Activated naive CD8-positive, alpha-beta T cell treated with anti-CD3 and anti-CD28 coated beads, Interleukin-2, amount 50 U/mL, for 24 hours (primary cell): ENCODE measurements around the gene ELK1.

ENCODE experiments used
- ATAC-seq: fragments of 150-1000 bp; cut with Tn5 transposase; one replicate; pipeline ENCODE4 v1.10.0; 2021
- DNase-seq: peaks from one replicate; pipeline ENCODE4 v3.0.0; 2021
- H3K27ac Mint-ChIP-seq: one replicate; pipeline ENCODE4 v1.8.0; 2021; ENCODE audit warnings: mild to moderate bottlenecking, mixed read lengths
- H3K27me3 Mint-ChIP-seq: one replicate; pipeline ENCODE4 v1.8.0; 2021; ENCODE audit warnings: mixed read lengths
- H3K36me3 Mint-ChIP-seq: one replicate; pipeline ENCODE4 v1.8.0; 2021; ENCODE audit warnings: low read depth, mixed read lengths
- H3K4me1 Mint-ChIP-seq: one replicate; pipeline ENCODE4 v1.8.0; 2021; ENCODE audit warnings: mixed read lengths
- H3K4me3 Mint-ChIP-seq: one replicate; pipeline ENCODE4 v1.8.0; 2021; ENCODE audit warnings: mild to moderate bottlenecking, moderate library complexity, mixed read lengths
- H3K9me3 Mint-ChIP-seq: one replicate; pipeline ENCODE4 v1.8.0; 2021; ENCODE audit warnings: mixed read lengths

ELK1 gene

GRCh38 chrX:47633689-47634590 lies 16.4 kb downstream of the ELK1 start:
- DNase-seq (no peak), ATAC-seq (no peak)
- peaks cover 15% of the 10 kb centered on the region for H3K36me3 Mint-ChIP-seq
- no peak overlapping the region for H3K27ac Mint-ChIP-seq
- no peak overlapping the region for H3K4me3 Mint-ChIP-seq
- H3K9me3 Mint-ChIP-seq: no peaks in the 10 kb centered on the region
- H3K27me3 Mint-ChIP-seq: no peaks in the 10 kb centered on the region
- peaks cover 32% of the 10 kb centered on the region for H3K4me1 Mint-ChIP-seq

GRCh38 chrX:47632666-47633065 lies 17.7 kb downstream of the ELK1 start:
- peaks cover 10% of the 10 kb centered on the region for H3K36me3 Mint-ChIP-seq
- no peaks in the 10 kb centered on the region for H3K9me3 Mint-ChIP-seq
- no peak overlapping the region for H3K4me3 Mint-ChIP-seq
- no peaks in the 10 kb centered on the region for H3K27me3 Mint-ChIP-seq
- no peak overlapping the region for H3K27ac Mint-ChIP-seq
- peaks cover 28% of the 10 kb centered on the region for H3K4me1 Mint-ChIP-seq
- ATAC-seq (no peak), DNase-seq (no peak)

GRCh38 chrX:47631676-47632075 lies 18.7 kb downstream of the ELK1 start:
- ATAC-seq: no peak
- DNase-seq: no peak
- H3K4me1 Mint-ChIP-seq: peaks cover 24% of the 10 kb centered on the region
- H3K27ac Mint-ChIP-seq: no peak overlapping the region
- peaks cover 4% of the 10 kb centered on the region for H3K36me3 Mint-ChIP-seq
- H3K9me3 Mint-ChIP-seq: no peaks in the 10 kb centered on the region
- H3K4me3 Mint-ChIP-seq: no peak overlapping the region
- no peaks in the 10 kb centered on the region for H3K27me3 Mint-ChIP-seq

GRCh38 chrX:47629419-47630200 lies 20.8 kb downstream of the ELK1 start, which contains the start of gene CFP:
CFP (minus strand) TSS chrX:47629930; CDS start chrX:47629844, 86 bp downstream.
- Mint-ChIP-seq H3K27ac (peak within 1 kb of the TSS; percentile 83), H3K4me1 (peaks cover 18% of the 10 kb centered on the region), H3K9me3 (no peaks in the 10 kb centered on the region), H3K27me3 (no peaks in the 10 kb centered on the region), H3K4me3 (peak within 1 kb of the TSS; percentile 46), H3K36me3 (no peaks in the 10 kb centered on the region)
- ATAC-seq (peak; percentile 31), DNase-seq (no peak)

- no peaks in the 10 kb centered on the region for H3K36me3 Mint-ChIP-seq
- peaks cover 21% of the 10 kb centered on the region for H3K4me1 Mint-ChIP-seq
- DNase-seq (no peak), ATAC-seq (peak; percentile 25)
- H3K9me3 Mint-ChIP-seq: no peaks in the 10 kb centered on the region
- no peaks in the 10 kb centered on the region for H3K27me3 Mint-ChIP-seq
- peak overlapping the region; percentile 46 for H3K4me3 Mint-ChIP-seq
- H3K27ac Mint-ChIP-seq: peak overlapping the region; percentile 68
These were observed 21.4 kb downstream of the ELK1 start for GRCh38 chrX:47628982-47629381.

- H3K9me3 Mint-ChIP-seq: no peaks in the 10 kb centered on the region
- H3K27ac Mint-ChIP-seq: no peak overlapping the region
- H3K4me3 Mint-ChIP-seq: no peak overlapping the region
These were observed 25.0 kb downstream of the ELK1 start for GRCh38 chrX:47625365-47625764.

GRCh38 chrX:47623540-47624027 lies 26.8 kb downstream of the ELK1 start:
- no peak overlapping the region for H3K27ac Mint-ChIP-seq
- no peaks in the 10 kb centered on the region for H3K9me3 Mint-ChIP-seq
- peak; percentile 34 for DNase-seq
- no peaks in the 10 kb centered on the region for H3K27me3 Mint-ChIP-seq
- peak; percentile 61 for ATAC-seq
- H3K4me1 Mint-ChIP-seq: peaks cover 21% of the 10 kb centered on the region
- H3K4me3 Mint-ChIP-seq: peak overlapping the region; percentile 69
- H3K36me3 Mint-ChIP-seq: no peaks in the 10 kb centered on the region

More at GRCh38 chrX:47625365-47625764, 25.0 kb downstream of the ELK1 start:
- DNase-seq: no peak
- ATAC-seq: no peak
- H3K36me3 Mint-ChIP-seq: no peaks in the 10 kb centered on the region
- no peaks in the 10 kb centered on the region for H3K27me3 Mint-ChIP-seq
- H3K4me1 Mint-ChIP-seq: peaks cover 29% of the 10 kb centered on the region

- DNase-seq: no peak
- H3K36me3 Mint-ChIP-seq: no peaks in the 10 kb centered on the region
- no peak overlapping the region for H3K4me3 Mint-ChIP-seq
- no peak for ATAC-seq
- H3K27ac Mint-ChIP-seq: no peak overlapping the region
- peaks cover 19% of the 10 kb centered on the region for H3K4me1 Mint-ChIP-seq
- H3K9me3 Mint-ChIP-seq: no peaks in the 10 kb centered on the region
- peaks cover 3% of the 10 kb centered on the region for H3K27me3 Mint-ChIP-seq
These were observed 28.5 kb downstream of the ELK1 start for GRCh38 chrX:47621851-47622250.

GRCh38 chrX:47620303-47620685 lies 30.1 kb downstream of the ELK1 start:
- Mint-ChIP-seq H3K4me1 (peaks cover 19% of the 10 kb centered on the region), H3K27me3 (peaks cover 6% of the 10 kb centered on the region), H3K36me3 (no peaks in the 10 kb centered on the region), H3K9me3 (no peaks in the 10 kb centered on the region), H3K4me3 (no peak overlapping the region), H3K27ac (no peak overlapping the region)
- ATAC-seq (no peak), DNase-seq (no peak)

- peak within 1 kb of the TSS; percentile 54 for H3K4me3 Mint-ChIP-seq
These were observed 30.7 kb downstream of the ELK1 start, which contains the start of gene SYN1 for GRCh38 chrX:47619486-47620302. SYN1 (minus strand) TSS chrX:47619857; CDS start chrX:47619728, 129 bp downstream.

GRCh38 chrX:47618923-47619485 lies 31.4 kb downstream of the ELK1 start:
- Mint-ChIP-seq H3K9me3 (no peaks in the 10 kb centered on the region), H3K36me3 (no peaks in the 10 kb centered on the region), H3K27ac (no peak overlapping the region), H3K4me1 (peaks cover 17% of the 10 kb centered on the region), H3K27me3 (peaks cover 6% of the 10 kb centered on the region), H3K4me3 (peak overlapping the region; percentile 54)
- ATAC-seq (no peak), DNase-seq (no peak)

More at GRCh38 chrX:47619486-47620302, 30.7 kb downstream of the ELK1 start, which contains the start of gene SYN1:
- peak; percentile 82 for DNase-seq
- ATAC-seq: peak; percentile 75
- no peak within 1 kb of the TSS for H3K27ac Mint-ChIP-seq
- H3K4me1 Mint-ChIP-seq: peaks cover 19% of the 10 kb centered on the region
- no peaks in the 10 kb centered on the region for H3K9me3 Mint-ChIP-seq
- no peaks in the 10 kb centered on the region for H3K36me3 Mint-ChIP-seq
- peaks cover 6% of the 10 kb centered on the region for H3K27me3 Mint-ChIP-seq

- Mint-ChIP-seq H3K36me3 (no peaks in the 10 kb centered on the region), H3K9me3 (no peaks in the 10 kb centered on the region), H3K27me3 (peaks cover 6% of the 10 kb centered on the region), H3K27ac (no peak overlapping the region), H3K4me1 (peaks cover 3% of the 10 kb centered on the region), H3K4me3 (no peak overlapping the region)
- ATAC-seq: no peak
- no peak for DNase-seq
These were observed 35.7 kb downstream of the ELK1 start for GRCh38 chrX:47614618-47615017.

GRCh38 chrX:47613082-47613481 lies 37.3 kb downstream of the ELK1 start:
- Mint-ChIP-seq H3K36me3 (no peaks in the 10 kb centered on the region), H3K27me3 (peaks cover 2% of the 10 kb centered on the region), H3K4me3 (no peak overlapping the region), H3K27ac (no peak overlapping the region), H3K9me3 (no peaks in the 10 kb centered on the region), H3K4me1 (peaks cover 3% of the 10 kb centered on the region)
- no peak for ATAC-seq
- no peak for DNase-seq

GRCh38 chrX:47612418-47612817 lies 37.9 kb downstream of the ELK1 start:
- no peaks in the 10 kb centered on the region for H3K9me3 Mint-ChIP-seq
- H3K27ac Mint-ChIP-seq: no peak overlapping the region
- DNase-seq: no peak
- ATAC-seq: no peak
- no peaks in the 10 kb centered on the region for H3K36me3 Mint-ChIP-seq
- H3K27me3 Mint-ChIP-seq: peaks cover 2% of the 10 kb centered on the region
- H3K4me3 Mint-ChIP-seq: no peak overlapping the region
- H3K4me1 Mint-ChIP-seq: peaks cover 4% of the 10 kb centered on the region
